ENCODE data around the gene NOX5.
"Not testable (repeated sequence)": the region's sequence is repeated elsewhere in the genome, so short reads cannot be mapped to it uniquely, and the experiment has no call there.

NOX5 gene, protein sequence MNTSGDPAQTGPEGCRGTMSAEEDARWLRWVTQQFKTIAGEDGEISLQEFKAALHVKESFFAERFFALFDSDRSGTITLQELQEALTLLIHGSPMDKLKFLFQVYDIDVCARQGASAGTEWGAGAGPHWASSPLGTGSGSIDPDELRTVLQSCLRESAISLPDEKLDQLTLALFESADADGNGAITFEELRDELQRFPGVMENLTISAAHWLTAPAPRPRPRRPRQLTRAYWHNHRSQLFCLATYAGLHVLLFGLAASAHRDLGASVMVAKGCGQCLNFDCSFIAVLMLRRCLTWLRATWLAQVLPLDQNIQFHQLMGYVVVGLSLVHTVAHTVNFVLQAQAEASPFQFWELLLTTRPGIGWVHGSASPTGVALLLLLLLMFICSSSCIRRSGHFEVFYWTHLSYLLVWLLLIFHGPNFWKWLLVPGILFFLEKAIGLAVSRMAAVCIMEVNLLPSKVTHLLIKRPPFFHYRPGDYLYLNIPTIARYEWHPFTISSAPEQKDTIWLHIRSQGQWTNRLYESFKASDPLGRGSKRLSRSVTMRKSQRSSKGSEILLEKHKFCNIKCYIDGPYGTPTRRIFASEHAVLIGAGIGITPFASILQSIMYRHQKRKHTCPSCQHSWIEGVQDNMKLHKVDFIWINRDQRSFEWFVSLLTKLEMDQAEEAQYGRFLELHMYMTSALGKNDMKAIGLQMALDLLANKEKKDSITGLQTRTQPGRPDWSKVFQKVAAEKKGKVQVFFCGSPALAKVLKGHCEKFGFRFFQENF

DNA sequence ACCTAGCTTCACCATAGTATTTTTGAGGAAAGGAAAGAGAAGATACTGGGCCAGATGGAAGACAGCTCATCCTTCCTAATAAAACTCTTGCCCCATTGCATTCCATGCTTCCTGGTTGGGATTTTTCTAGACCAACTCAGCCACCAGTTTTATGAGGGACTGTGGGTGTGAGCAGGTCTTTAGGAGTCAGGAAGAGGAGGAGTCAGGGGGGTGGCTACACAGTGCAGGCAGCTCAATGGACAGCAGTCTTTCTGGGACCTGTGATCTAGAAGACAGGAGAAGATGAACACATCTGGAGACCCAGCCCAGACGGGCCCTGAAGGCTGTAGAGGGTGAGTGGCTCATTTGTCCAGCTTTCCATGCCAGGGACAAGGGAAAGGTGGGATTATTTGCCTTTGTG lies at the start of gene NOX5:
TSS of gene NOX5 (plus strand) at position 242 of the 400 bp plus-strand sequence. CDS start at position 283, 41 bp downstream.
- no peak for DNase-seq (ENCODE audit: low spot score)

DNA sequence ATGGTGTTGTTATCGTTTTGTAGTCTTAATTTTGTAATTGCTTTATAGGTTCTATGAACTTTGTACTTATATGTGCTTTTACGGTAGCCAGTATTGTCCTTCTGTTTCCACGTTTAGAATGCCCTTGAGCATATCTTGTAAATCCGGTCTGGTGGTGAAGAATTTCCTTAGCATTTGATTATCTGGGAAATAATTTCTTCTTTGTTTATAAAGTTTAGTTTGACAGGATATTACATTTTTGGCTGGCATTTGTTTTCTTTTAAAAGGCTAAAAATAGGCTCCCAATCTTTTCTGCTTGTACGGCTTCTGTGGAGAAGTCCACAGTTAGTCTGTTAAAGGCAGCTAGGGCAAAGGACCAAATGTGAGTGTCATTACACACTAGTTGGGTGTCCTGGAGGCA lies 47.5 kb upstream of the NOX5 start:
- no peak for DNase-seq (ENCODE audit: low spot score)

DNA sequence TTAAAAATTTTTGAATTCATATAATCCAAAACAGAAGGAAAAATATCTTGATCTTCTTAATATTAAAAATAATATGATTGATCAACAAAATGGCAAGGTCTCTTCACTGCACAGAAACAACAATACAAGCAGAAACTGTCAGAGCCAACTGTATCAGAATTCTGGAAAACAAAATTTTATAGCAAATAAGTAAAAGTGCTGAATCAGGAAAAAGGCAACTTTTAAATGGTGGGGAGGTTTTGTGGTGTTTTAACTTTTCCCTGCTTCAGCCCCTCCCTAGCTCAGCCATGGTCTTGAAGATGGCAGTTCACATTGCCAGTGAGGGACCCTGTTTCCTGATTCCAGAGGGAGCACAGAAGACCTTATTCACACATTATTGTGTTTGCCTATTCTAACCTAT lies 46.5 kb upstream of the NOX5 start:
- DNase-seq (ENCODE audit: low spot score): no peak

DNA sequence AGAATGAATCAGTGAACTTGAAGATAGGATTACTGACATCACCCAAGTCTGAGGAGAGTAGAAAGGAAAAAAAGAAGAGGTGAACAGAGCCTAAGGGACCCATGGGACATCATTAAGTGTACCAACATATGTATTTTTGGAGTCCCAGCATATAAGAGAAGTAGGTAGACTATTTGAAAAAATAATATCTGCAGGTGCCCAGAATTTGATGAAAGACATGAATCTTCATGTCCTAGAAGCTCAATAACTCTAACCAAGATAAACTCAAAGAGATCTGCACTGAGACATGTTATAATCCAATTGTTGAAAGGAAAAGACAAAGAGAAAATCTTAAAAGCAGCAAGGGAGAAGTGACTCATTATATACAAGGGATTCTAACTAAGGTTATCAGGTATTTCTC lies 45.2 kb upstream of the NOX5 start:
- no peak for DNase-seq (ENCODE audit: low spot score)

DNA sequence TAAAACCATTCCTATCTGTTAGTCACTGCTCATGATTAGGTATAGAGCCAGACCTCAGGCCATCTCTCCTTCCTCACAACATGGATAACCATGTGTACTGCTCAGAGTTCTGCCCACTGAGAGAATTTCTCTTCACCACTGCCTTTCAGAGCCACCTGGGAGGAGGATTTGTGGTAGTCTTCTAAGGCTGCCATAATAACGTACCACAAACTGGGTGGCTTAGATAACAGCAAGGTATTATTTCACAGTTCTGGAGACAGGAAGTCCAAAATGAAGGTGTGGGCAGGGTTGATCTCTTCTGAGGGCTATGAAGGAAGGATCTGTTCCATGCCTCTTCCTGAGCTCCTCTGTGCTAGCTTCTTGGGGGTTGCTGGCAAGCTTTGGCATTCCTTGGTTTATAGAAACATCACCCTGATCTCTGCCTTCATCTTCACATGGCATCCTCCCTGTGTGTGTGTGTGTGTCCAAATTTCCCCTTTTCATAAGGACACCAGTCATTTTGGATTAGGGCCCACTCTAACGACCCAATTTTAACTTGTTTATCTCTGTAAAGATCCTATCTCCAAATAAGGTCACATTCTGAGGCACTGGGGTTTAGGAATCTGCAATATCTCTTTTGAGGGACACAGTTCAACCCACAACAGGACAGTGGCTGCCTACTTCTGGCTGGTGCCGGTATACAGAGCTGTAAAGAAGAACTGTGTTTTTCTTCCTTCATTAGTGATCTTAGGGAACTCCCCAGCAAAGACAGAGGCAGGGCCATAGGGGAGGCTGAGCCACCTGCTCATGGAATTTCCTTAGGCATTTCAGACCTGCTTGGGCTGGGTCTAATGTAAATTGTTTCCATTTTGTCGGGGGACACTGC lies 42.1 kb upstream of the NOX5 start:
- no peak for DNase-seq (ENCODE audit: low spot score)

DNA sequence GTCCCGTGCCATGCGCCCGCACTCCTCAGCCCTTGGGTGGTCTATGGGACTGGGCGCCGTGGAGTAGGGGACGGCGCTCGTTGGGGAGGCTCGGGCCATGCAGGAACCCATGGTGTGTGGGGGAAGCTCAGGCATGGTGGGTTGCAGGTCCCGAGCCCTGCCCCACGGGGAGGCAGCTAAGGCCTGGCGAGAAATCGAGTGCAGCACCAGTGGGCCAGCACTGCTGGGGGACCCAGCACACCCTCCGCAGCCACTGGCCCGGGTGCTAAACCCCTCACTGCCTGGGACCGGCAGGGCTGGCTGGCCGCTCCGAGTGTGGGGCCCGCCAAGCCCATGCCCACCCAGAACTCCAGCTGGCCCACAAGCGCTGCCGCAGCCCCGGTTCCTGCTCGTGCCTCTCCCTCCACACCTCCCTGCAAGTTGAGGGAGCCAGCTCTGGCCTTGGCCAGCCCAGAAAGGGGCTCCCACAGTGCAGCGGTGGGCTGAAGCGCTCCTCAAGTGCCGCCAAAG lies 38.8 kb upstream of the NOX5 start:
- not testable (repeated sequence) for DNase-seq (ENCODE audit: low spot score)

DNA sequence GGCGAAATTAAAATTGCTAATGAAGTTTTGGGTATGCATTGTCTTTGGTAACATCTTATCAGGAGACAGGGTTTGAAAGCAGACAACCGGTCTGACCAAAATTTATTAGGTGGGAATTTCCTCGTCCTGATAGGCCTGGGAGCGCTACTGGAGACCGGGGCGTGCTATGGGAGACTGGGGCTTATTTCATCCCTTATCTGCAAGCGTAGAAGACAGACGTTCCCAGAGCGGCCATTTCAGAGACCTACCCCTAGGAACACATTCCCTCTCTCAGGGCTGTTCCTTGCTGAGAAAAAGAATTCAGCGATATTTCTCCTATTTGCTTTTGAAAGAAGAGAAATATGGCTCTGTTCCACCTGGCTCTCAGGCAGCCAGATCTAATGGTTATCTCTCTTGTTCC lies 37.1 kb upstream of the NOX5 start:
- DNase-seq (ENCODE audit: low spot score): not testable (repeated sequence)

DNA sequence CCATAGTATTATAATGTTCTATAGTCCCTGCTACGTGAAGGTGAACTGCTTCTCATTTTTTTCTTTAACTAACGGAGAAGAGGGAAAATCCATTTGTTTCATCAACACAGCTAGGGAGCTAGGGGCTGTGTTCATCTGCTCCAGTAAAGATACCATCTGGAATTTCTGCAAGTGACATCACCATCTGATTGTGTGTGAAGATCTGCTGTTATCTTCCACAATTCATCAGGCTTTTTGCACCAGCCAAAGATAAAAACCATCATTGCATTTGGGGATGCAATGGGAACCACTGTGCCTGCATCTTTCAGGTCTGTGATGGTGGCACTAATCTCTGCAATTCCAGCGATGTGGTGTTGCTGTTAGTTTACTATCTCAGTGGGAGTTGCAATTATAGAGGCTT lies 35.5 kb upstream of the NOX5 start:
- no peak for DNase-seq (ENCODE audit: low spot score)

DNA sequence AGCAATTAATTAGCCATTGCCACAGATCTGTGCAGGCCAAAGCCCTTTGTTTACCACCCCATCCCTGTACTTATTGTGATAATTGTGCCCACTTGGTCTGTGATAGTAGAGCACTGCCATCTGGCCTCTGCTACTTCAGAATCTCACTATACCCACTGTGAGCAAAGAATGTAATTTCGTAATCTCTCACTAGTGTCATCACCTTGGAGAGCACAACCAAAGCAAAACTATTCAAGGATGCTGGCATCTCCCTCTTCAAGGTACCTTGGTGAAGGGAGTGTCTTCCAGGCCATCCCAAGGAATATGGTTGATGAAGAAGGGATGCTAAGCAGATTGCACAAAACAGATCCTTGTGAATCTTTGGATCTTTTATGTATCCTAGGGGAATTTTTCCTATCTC lies 34.7 kb upstream of the NOX5 start:
- DNase-seq (ENCODE audit: low spot score): no peak

DNA sequence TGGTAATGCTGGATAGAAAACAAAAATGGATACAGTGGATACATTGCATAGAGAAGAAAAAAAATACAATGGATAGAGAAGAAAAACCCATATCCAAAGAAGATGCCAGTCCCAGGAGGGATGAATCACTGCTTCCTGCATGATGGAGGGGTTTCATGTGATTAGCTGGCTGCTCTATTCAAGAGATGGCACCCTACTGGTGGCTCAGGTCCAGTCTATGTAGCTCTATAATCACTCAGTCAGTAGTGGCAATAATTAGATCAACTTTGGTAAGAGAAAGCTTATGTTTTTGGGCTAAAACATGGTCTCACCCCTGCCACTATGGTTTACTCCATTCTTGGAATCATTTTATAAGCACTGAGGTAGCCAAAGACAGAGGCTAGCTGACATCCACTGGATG lies 33.7 kb upstream of the NOX5 start:
- no peak for DNase-seq (ENCODE audit: low spot score)

DNA sequence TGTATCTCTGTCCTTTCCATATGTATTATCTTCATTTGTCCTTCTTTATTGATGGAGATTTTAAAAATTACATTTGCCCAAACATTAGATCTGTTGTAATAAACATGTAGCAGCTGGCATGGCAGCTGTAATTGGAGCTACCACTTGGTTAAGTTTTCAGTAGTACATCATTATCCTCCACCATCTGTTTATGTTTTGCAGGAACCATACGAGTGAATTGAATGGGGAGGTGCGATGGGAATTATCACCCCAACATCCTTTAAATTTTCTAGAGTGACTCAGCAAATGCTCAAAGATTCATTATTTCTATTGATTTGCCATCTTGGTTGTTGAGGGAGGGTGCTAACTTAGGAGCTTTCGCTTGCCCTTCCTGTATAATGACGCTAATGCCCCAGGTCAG lies 32.6 kb upstream of the NOX5 start:
- DNase-seq (ENCODE audit: low spot score): no peak

DNA sequence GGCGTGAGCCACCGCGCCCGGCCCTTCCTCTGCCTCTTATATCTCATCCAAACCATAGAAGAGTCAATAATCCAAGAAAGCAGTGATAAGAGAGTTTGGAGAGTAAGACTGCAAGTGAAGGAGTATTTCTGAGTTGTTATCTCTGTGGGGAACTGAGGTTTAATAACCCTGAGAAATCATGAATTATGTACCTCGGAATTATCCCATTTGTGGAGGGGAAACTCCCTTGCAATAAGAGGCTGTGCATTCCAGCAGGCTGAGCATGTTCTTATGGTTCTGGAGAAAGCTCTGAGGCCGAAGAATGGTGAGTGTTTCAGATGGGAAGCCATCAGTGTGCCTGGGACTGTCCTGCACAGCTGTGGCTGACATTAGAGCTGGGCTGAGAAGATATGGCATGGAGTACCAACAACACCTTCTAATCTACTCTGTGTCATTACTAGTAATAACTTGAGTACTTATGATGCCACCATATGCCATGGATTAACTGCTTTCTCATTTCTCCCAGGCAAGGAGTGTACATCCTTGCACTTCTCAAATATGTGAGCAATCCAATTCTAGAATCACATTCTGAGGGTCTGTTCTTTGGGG lies 31.4 kb upstream of the NOX5 start:
- no peak for DNase-seq (ENCODE audit: low spot score)

DNA sequence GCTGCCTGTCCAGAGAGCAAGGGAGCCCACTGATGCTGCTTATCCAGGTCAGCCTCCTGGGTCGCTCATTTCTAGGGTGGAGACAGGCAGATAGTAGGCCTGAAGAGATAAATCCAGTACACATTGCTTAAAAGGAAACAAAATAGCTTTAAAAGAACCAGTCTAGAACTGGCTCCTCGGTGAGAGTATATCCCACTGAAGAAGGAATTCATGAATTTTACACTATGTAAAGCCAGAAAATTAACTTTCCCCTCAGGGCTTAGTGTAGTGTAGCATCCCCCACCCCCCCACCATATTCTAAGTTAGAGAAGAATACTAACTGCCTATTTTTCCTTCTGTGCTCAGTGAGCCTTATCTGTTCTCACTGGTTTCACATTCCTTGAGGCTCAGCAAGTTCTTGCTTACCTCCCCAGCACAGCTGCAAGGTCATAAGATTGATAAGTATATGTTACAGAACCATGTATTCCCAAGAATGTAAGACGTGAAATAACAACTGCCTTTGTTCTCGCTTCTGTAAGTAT lies 30.5 kb upstream of the NOX5 start:
- no peak for DNase-seq (ENCODE audit: low spot score)

DNA sequence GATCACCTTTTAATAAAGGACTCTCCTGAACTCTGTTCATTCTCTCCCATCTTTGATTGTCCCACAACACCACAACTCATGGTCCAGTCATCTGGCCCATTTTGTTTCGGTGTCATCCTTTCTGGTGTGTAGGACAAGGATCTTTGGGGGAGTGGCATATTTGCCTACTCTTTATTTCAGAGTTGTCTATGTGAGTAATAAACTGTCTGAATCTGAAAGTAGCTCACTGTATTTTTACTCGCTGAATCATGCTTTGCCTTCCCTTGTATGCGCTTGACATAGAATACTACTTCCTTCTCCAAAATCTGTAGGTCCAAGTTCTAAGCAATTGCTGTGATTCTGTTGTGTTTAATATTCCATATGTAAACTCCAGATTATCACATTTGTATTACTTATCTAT lies 29.9 kb upstream of the NOX5 start:
- no peak for DNase-seq (ENCODE audit: low spot score)

DNA sequence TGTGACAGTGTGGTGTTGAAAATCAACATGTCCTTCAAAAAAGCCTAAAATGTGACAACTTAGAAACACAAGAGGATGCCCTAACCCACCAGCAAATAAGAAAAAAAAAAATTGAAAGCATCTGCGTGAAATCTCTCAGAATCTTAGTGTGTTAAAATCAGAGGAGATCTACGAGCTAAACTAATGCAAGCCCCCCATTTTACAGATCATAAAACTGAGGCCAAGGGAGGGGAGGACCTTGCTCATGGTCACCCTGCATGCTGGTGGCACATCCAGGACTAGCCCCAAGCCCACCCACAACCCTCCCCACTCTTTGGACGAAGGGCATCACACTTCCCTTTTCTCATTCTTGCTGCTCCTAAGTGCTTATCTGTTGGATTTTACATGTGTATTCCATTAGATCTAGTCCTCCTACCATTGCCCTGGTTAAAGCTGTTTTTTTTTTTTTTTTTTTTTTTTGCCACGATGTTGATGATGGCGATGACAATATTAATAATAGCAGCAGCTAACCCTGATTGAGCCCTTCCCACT lies 29.1 kb upstream of the NOX5 start:
- DNase-seq (ENCODE audit: low spot score): no peak

DNA sequence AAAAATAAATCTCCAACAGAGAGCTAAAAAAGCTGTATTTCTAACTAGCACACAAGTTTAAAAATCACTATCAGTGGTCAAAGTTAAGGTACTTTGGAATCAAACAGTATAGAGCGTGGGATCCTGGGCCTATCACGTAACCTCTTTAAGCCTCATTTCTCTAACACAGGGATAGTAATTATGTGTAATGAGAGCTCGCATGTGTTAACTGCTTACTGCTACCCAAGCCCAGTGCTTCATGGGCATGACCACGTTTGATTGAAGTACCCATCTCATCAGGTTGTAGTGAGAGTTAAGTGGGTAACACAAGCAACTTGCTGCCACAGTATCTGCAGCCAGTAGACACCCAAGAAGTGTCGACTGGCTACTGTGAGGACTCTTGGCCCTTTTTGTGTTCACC lies 28.2 kb upstream of the NOX5 start:
- no peak for DNase-seq (ENCODE audit: low spot score)

DNA sequence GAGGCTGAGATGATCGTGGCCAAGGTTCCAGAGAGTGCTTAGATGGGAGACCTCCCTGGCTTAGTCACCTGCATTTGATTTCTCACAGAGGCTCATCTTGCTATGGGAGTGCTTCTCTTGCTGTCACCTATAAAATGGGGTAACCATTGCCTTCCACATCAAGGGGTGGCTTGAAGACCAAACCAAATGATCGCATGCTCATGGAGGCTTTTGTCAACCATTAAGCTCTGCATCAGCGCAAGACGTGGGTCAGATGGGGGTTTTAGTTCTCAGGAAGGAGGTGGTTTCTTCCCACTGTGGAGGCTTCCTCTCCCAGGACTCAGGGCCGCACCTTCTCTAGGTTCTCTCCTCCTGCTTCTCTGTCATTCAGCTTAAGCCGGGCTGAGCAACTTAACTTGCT lies 27.4 kb upstream of the NOX5 start:
- DNase-seq (ENCODE audit: low spot score): no peak

DNA sequence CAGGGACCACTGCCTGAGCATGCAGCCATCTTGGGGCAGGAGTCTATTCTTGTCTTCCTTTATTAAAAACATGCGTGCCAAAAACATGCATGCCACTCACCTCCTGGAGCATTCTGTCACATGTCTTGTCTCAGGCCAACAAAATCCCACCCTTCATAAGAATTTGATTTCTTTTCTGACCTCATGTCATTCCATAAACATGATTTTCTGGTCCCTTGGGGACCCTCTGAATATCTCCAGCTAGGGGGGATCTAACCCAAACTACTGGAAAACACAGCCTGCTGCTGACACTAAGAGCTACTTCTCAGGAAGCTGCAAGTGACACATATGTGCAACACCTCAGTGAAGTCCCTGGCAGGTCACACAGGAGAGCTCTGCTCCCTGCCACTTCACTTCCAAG lies 26.8 kb upstream of the NOX5 start:
- no peak for DNase-seq (ENCODE audit: low spot score)

DNA sequence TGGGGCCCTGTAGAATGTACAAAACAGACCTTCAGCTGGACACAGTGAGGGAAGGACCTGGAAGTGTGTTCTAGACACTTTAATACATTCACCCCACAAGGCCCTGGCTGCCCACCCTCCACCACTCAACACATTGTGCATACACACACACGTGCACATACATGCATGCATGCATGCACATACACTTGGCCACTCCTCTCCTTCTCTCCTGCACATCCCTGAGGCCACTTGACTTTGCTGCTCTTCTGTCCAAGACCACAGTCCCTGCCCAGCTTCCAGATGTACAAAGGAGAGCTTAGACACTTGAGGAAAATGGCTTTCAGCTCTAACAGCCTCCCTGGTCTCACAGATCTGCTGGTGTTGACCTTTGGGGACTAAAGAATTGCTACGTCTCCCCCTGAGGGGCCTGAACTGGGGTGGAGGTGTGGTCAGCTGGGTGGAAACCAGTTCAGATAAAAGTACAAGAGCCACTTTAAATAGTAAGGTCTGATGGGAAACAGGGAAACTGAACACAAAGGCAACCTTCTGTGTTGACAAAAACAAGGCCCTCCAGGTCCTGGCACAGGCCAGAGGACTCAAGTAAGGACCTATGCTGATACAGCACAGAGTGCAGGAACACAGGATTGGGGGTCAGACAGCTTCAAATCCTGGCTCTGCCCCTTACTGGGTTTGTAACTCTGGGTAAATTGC lies 24.8 kb upstream of the NOX5 start:
- no peak for DNase-seq (ENCODE audit: low spot score)

DNA sequence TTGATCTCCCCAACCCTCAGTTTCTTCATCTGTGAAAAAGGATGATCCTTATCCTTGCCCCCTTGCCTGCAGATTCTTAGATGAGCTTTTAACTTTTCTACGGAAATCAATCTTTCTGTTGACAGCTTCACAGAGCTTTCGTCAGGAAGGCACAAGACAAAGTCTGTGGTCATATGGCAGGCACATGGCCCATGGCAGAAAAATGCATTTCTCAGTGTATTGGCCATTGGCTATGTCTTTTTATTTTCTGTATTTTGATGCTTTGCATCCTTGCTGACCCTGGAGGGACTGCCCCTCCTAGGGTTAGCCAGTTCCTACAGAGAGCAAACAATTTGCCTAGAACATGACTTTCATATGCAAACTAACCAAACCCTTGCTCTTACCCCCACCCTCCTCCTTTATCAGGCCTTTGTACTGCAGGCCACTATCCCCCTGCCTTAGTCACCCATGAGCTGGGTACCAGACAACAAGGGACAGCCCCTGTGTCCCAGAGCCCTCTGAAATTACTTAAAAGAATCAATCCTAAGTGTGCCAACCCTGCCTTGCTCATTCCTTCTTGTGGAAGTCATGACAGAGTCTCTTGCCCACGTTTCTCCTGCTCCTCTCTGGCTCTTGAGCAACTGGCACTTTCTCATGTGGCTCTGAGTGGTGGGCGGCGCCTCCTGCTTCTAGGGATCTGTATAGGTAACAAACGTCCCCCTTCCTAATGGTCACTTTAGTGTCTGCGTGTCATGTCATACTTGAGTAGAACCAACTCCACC lies 24.1 kb upstream of the NOX5 start:
- DNase-seq (ENCODE audit: low spot score): no peak
